Measurements from ENCODE around the gene TUBA3E. TPM values are rescaled to one million over a fixed set of nuclear protein-coding genes. Genes with fewer than 3 reads are reported as not detected.

The TUBA3E gene
- total and polyA plus RNA-seq, 9 of the 15 experiments (the other 6 are each of a cell fraction or from before 2014, with no cell fraction given) = 0.09 to 0.30 (median 0.13) TPM; not detected in 3

GRCh38 chr2:130241041-130241707, 42.9 kb upstream of the TUBA3E start (continued):
- TF ChIP-seq, protein P1, sequence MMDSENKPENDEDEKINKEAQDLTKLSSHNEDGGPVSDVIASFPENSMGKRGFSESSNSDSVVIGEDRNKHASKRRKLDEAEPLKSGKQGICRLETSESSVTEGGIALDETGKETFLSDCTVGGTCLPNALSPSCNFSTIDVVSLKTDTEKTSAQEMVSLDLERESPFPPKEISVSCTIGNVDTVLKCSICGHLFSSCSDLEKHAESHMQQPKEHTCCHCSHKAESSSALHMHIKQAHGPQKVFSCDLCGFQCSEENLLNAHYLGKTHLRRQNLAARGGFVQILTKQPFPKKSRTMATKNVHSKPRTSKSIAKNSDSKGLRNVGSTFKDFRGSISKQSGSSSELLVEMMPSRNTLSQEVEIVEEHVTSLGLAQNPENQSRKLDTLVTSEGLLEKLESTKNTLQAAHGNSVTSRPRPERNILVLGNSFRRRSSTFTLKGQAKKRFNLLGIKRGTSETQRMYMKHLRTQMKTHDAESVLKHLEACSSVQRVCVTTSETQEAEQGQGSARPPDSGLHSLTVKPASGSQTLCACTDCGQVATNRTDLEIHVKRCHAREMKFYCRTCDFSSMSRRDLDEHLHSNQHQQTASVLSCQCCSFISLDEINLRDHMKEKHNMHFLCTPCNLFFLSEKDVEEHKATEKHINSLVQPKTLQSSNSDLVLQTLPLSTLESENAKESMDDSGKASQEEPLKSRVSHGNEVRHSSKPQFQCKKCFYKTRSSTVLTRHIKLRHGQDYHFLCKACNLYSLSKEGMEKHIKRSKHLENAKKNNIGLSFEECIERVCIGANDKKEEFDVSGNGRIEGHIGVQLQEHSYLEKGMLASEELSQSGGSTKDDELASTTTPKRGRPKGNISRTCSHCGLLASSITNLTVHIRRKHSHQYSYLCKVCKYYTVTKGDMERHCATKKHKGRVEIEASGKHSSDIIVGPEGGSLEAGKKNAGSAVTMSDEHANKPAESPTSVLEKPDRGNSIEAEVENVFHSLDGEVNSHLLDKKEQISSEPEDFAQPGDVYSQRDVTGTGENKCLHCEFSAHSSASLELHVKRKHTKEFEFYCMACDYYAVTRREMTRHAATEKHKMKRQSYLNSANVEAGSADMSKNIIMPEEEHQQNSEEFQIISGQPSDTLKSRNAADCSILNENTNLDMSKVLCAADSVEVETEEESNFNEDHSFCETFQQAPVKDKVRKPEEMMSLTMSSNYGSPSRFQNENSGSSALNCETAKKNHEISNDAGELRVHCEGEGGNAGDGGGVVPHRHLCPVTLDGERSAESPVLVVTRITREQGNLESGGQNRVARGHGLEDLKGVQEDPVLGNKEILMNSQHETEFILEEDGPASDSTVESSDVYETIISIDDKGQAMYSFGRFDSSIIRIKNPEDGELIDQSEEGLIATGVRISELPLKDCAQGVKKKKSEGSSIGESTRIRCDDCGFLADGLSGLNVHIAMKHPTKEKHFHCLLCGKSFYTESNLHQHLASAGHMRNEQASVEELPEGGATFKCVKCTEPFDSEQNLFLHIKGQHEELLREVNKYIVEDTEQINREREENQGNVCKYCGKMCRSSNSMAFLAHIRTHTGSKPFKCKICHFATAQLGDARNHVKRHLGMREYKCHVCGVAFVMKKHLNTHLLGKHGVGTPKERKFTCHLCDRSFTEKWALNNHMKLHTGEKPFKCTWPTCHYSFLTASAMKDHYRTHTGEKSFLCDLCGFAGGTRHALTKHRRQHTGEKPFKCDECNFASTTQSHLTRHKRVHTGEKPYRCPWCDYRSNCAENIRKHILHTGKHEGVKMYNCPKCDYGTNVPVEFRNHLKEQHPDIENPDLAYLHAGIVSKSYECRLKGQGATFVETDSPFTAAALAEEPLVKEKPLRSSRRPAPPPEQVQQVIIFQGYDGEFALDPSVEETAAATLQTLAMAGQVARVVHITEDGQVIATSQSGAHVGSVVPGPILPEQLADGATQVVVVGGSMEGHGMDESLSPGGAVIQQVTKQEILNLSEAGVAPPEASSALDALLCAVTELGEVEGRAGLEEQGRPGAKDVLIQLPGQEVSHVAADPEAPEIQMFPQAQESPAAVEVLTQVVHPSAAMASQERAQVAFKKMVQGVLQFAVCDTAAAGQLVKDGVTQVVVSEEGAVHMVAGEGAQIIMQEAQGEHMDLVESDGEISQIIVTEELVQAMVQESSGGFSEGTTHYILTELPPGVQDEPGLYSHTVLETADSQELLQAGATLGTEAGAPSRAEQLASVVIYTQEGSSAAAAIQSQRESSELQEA (IDR thresholded peaks at IDR 0.05; ENCODE audit: low read depth) = no peak
- TF ChIP-seq, protein P2, sequence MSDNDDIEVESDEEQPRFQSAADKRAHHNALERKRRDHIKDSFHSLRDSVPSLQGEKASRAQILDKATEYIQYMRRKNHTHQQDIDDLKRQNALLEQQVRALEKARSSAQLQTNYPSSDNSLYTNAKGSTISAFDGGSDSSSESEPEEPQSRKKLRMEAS (CRISPR knock-in tag; IDR thresholded peaks at IDR 0.05) = no peak
- TF ChIP-seq, protein P3, sequence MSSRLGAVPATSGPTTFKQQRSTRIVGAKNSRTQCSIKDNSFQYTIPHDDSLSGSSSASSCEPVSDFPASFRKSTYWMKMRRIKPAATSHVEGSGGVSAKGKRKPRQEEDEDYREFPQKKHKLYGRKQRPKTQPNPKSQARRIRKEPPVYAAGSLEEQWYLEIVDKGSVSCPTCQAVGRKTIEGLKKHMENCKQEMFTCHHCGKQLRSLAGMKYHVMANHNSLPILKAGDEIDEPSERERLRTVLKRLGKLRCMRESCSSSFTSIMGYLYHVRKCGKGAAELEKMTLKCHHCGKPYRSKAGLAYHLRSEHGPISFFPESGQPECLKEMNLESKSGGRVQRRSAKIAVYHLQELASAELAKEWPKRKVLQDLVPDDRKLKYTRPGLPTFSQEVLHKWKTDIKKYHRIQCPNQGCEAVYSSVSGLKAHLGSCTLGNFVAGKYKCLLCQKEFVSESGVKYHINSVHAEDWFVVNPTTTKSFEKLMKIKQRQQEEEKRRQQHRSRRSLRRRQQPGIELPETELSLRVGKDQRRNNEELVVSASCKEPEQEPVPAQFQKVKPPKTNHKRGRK (tag; IDR thresholded peaks at IDR 0.05) = no peak
- TF ChIP-seq CREBBP (IDR thresholded peaks at IDR 0.05; ENCODE audit: low read depth, low read length) = no peak
- TF ChIP-seq C11orf30 (IDR thresholded peaks at IDR 0.05; ENCODE audit: low read depth) = 0 out of 2 replicates have a peak, but pooled peaks have one; percentile 15
- 0 out of 4 replicates have a peak, but pooled peaks of 1 of the 2 experiments have one; percentile 26 for TF ChIP-seq FOXK2 (conservative IDR thresholded peaks at IDR 0.05 in 1 of 2, IDR thresholded peaks at IDR 0.05 in 1 of 2; ENCODE audit: low read depth in 2 of 2)
- TF ChIP-seq, protein P4, sequence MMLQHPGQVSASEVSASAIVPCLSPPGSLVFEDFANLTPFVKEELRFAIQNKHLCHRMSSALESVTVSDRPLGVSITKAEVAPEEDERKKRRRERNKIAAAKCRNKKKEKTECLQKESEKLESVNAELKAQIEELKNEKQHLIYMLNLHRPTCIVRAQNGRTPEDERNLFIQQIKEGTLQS (IDR thresholded peaks at IDR 0.05) = peak; percentile 88
- TF ChIP-seq, protein P4 (CRISPR knock-in tag; conservative IDR thresholded peaks at IDR 0.05) = no peak
- no peak for TF ChIP-seq ZNF79 (CRISPR knock-in tag; IDR thresholded peaks at IDR 0.05; ENCODE audit: low read depth)
- TF ChIP-seq, protein P5, sequence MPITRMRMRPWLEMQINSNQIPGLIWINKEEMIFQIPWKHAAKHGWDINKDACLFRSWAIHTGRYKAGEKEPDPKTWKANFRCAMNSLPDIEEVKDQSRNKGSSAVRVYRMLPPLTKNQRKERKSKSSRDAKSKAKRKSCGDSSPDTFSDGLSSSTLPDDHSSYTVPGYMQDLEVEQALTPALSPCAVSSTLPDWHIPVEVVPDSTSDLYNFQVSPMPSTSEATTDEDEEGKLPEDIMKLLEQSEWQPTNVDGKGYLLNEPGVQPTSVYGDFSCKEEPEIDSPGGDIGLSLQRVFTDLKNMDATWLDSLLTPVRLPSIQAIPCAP (CRISPR knock-in tag; IDR thresholded peaks at IDR 0.05; ENCODE audit: borderline replicate concordance) = no peak
- no peak for TF ChIP-seq CC2D1A (IDR thresholded peaks at IDR 0.05)
- no peak for TF ChIP-seq FOXM1 (IDR thresholded peaks at IDR 0.05; ENCODE audit: low read depth)
- TF ChIP-seq FOXM1 (CRISPR knock-in tag; IDR thresholded peaks at IDR 0.05; ENCODE audit: low read depth) = no peak
- no peak for TF ChIP-seq ZNF668 (CRISPR knock-in tag; IDR thresholded peaks at IDR 0.05)

Measured in K562 (cell line).